Fibroblast of pulmonary artery (primary cell): ENCODE data around the gene FMR1NB.

Experiments
- DNase-seq: peaks from one replicate; pipeline ENCODE4 v3.0.0-alpha.2; 2010; ENCODE audit warnings: low read depth
- H3K4me3 ChIP-seq: replicated peaks from 2 replicates; pipeline ENCODE4 v1.5.1; 2011; ENCODE audit warnings: low read depth, mild to moderate bottlenecking, control low read depth, low read length, moderate library complexity
- CTCF ChIP-seq: IDR thresholded peaks from 2 replicates; pipeline ENCODE4 v1.5.1; 2011; ENCODE audit warnings: mild to moderate bottlenecking, control low read depth, low read length, inconsistent platforms; ENCODE audit errors: missing control alignments

FMR1NB gene

GRCh38 chrX:147957291-147957690 lies 23.8 kb upstream of the FMR1NB start:
- no peak for TF ChIP-seq CTCF
- no peak overlapping the region for H3K4me3 ChIP-seq
- no peak for DNase-seq

- TF ChIP-seq CTCF = no peak
- peak; percentile 1 for DNase-seq
- no peak overlapping the region for H3K4me3 ChIP-seq
Observed at GRCh38 chrX:147958291-147958690, 22.8 kb upstream of the FMR1NB start.

- no peak for DNase-seq
- no peak overlapping the region for H3K4me3 ChIP-seq
- TF ChIP-seq CTCF = no peak
Observed at GRCh38 chrX:147960722-147961121, 20.4 kb upstream of the FMR1NB start.

- H3K4me3 ChIP-seq = no peak overlapping the region
- DNase-seq = no peak
- TF ChIP-seq CTCF = no peak
Observed at GRCh38 chrX:147962476-147962875, 18.7 kb upstream of the FMR1NB start.

GRCh38 chrX:147978931-147979330 lies 2.2 kb upstream of the FMR1NB start:
- no peak for TF ChIP-seq CTCF
- no peak overlapping the region for H3K4me3 ChIP-seq
- DNase-seq = no peak

GRCh38 chrX:148020329-148020728 lies 39.2 kb downstream of the FMR1NB start:
- H3K4me3 ChIP-seq = no peak overlapping the region
- no peak for DNase-seq
- TF ChIP-seq CTCF = no peak

- no peak for DNase-seq
- no peak overlapping the region for H3K4me3 ChIP-seq
- no peak for TF ChIP-seq CTCF
Observed at GRCh38 chrX:148024425-148025148, 43.5 kb downstream of the FMR1NB start.
